ENCODE data around the gene TXNRD2. TPM values are rescaled to one million over a fixed set of nuclear protein-coding genes. Genes with fewer than 3 reads are reported as not detected.
A peak's percentile ranks its signal among the peaks of the same experiment; 100 is the strongest.

Gene TXNRD2
- total RNA-seq, 2 donors from 2014 or later = 22.3 to 29.5 TPM

GRCh38 chr22:19962909-19963806 is 21.5 kb upstream of the TXNRD2 start:
- intact Hi-C loops (cut with DNase I) = loop anchor here (10.0 kb wide), 1 partner anchor 152 kb away; the partner anchor contains the start of genes RANBP1 and TRMT2A
- Histone ChIP-seq H3K36me3 (no peaks in the 10 kb centered on the region), H3K4me1 (peaks cover 16% of the 10 kb centered on the region)

GRCh38 chr22:19962246-19962908 is 20.8 kb upstream of the TXNRD2 start:
- peaks cover 16% of the 10 kb centered on the region for H3K4me1 ChIP-seq
- peak; percentile 91 for DNase-seq
- no peaks in the 10 kb centered on the region for H3K9me3 ChIP-seq
- H3K27me3 ChIP-seq = no peaks in the 10 kb centered on the region
- peak; percentile 58 for TF ChIP-seq CTCF (IDR thresholded peaks at IDR 0.05)
- peak overlapping the region; percentile 51 to 70 for H3K9ac ChIP-seq (ENCODE audit: low read depth in 2 of 2, low read length in 2 of 2)
- no peaks in the 10 kb centered on the region for H3K36me3 ChIP-seq
- intact Hi-C loops (cut with DNase I) = loop anchor here (10.0 kb wide), 1 partner anchor 152 kb away; the partner anchor contains the start of genes RANBP1 and TRMT2A
- peak overlapping the region; percentile 18 for H3K4me3 ChIP-seq
- peak overlapping the region; percentile 83 for H3K27ac ChIP-seq

More at GRCh38 chr22:19962909-19963806, 21.5 kb upstream of the TXNRD2 start:
- Histone ChIP-seq H3K9ac (ENCODE audit: low read depth in 2 of 2, low read length in 2 of 2) (peak overlapping the region; percentile 51 to 70), H3K9me3 (no peaks in the 10 kb centered on the region), H3K4me3 (peak overlapping the region; percentile 18), H3K27me3 (no peaks in the 10 kb centered on the region), H3K27ac (peak overlapping the region; percentile 83)
- TF ChIP-seq CTCF (IDR thresholded peaks at IDR 0.05) = no peak
- DNase-seq = peak; percentile 96

- Histone ChIP-seq H3K9ac (ENCODE audit: low read depth in 2 of 2, low read length in 2 of 2) (no peak overlapping the region), H3K4me1 (peaks cover 16% of the 10 kb centered on the region), H3K9me3 (no peaks in the 10 kb centered on the region), H3K4me3 (no peak overlapping the region), H3K27me3 (no peaks in the 10 kb centered on the region), H3K36me3 (no peaks in the 10 kb centered on the region), H3K27ac (peak overlapping the region; percentile 83)
- no peak for TF ChIP-seq CTCF (IDR thresholded peaks at IDR 0.05)
- intact Hi-C loops (cut with DNase I) = loop anchor here (10.0 kb wide), 1 partner anchor 153 kb away; the partner anchor contains the start of genes RANBP1 and TRMT2A
- no peak for DNase-seq
These were observed 20.2 kb upstream of the TXNRD2 start for GRCh38 chr22:19961868-19962245.

GRCh38 chr22:19961201-19961580 is 19.6 kb upstream of the TXNRD2 start:
- no peak overlapping the region for H3K27ac ChIP-seq
- no peak for DNase-seq
- H3K4me1 ChIP-seq = peaks cover 16% of the 10 kb centered on the region

More at GRCh38 chr22:19961201-19961580, 19.6 kb upstream of the TXNRD2 start:
- TF ChIP-seq CTCF (IDR thresholded peaks at IDR 0.05) = no peak
- H3K9me3 ChIP-seq = no peaks in the 10 kb centered on the region
- H3K36me3 ChIP-seq = no peaks in the 10 kb centered on the region
- H3K27me3 ChIP-seq = no peaks in the 10 kb centered on the region
- H3K4me3 ChIP-seq = no peak overlapping the region
- intact Hi-C loops (cut with DNase I) = loop anchor here (10.0 kb wide), 1 partner anchor 154 kb away; the partner anchor contains the start of genes RANBP1 and TRMT2A
- H3K9ac ChIP-seq (ENCODE audit: low read depth in 2 of 2, low read length in 2 of 2) = no peak overlapping the region
